NCI-H146 treated with DMSO at 0.1 percent for 48 hours (cell line): ENCODE results near the gene DYSF.

Experiments used
- DNase-seq: peaks from one replicate; lab custom pipeline; 2025; ENCODE audit not compliant: unreplicated experiment; lab: John Stamatoyannopoulos, UW

Gene DYSF

DNA sequence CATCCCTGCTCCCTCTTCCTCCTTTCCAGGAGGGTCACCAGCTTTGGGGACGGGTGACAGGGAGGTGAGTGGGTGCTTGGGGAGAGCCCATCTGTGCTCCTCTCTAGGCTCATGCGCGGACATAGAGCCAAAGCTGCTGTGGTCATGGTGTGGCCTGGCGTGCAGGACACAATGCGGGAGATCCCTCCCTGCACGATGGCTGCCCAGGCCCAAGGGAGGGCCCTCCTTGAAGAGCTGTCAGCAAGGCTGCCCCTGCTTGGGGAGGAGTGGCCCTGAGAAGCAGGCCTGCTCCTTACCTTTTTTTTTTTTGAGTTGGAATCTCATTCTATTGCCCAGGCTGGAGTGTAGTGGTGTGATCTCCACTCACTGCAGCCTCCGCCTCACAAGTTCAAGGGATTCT, 111.4 kb downstream of the DYSF start:
- DNase-seq: no peak

GRCh38 chr2:71566372-71566771, 113.0 kb downstream of the DYSF start:
- DNase-seq: no peak

DNA sequence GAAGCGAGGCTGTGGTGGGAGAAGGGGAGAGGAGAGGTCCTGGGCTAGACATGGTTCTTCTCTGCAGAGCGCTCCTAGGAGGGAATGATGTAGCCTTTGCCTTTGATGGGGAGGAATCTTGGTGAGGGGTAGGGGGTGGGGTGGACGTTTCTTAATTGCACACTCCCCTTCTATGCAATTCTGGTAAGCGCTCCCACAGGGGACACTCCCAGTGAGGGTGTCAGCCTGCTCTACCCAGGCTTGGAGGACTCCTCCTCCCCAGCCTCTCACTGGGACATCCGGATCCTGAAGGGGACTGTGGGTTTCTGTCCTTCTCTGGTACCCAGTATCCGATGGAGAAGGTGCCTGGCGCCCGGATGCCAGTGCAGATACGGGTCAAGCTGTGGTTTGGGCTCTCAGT, 114.3 kb downstream of the DYSF start:
- DNase-seq: no peak

DNA sequence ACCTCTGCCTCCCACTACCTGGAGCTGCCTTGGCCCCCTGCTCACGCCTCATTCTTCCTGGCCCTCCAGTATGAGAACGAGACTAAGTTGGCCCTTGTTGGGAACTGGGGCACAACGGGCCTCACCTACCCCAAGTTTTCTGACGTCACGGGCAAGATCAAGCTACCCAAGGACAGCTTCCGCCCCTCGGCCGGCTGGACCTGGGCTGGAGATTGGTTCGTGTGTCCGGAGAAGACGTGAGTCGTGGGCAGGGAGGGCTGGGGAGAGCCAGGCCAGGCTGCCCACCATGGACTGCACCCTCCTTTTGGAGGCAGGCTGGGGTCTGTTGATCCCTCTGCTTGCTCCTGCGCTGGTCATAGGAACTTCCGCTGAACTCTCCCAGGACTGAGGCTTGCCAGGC, 114.7 kb downstream of the DYSF start:
- DNase-seq: no peak

GRCh38 chr2:71570511-71570910, 117.2 kb downstream of the DYSF start:
- no peak for DNase-seq

DNA sequence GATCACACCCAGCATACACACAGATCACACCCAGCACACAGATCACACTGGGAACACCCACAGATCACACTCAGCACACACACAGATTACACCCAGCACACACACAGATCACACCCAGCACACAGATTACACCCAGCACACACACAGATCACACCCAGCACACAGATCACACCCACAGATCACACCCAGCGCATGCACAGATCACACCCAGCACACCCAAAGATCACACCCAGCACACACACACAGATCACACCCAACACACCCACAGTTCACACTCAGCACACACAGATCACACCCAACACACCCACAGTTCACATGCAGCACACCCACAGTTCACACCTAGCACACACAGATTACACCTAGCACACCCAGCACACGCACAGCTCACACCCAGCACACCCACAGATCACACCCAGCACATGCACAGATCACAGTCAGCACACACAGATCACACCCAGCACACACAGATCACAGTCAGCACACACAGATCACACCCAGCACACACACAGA, 117.6 kb downstream of the DYSF start:
- DNase-seq: no peak

DNA sequence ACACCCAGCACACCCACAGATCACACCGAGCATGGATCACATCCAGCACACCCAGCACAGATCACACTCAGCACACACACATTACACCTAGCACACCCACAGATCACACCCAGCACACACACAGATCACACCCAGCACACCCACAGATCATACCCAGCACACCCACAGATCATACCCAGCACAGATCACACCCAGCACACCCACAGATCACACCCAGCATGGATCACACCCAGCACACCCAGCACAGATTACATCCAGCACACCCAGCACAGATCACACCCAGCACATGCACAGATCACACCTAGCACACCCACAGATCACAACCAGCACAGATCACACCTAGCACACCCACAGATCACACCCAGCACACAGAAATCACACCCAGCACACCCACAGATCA, 118.6 kb downstream of the DYSF start:
- no peak for DNase-seq

- DNase-seq: no peak
These were observed 122.6 kb downstream of the DYSF start for GRCh38 chr2:71575966-71576365.

DNA sequence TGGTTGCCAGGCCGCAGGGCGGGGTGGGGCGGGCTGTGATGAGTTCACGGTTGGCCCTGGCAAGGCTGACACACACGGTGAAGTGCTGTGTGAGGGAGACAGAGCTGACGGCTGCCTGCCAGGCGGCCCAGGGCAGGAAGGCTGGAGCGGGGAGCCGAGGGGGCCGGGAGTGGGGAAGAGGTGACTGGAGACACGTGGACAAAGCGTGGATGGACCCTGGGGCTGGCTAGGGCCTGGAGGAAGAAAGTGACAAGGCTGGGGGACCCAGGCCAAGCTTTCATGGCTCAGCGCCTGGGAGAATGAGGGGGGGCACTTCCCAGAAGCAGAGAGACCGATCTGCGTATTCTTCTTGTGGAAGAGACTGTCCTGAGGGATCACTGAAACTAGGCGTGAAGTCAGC, 123.2 kb downstream of the DYSF start:
- DNase-seq: no peak

DNA sequence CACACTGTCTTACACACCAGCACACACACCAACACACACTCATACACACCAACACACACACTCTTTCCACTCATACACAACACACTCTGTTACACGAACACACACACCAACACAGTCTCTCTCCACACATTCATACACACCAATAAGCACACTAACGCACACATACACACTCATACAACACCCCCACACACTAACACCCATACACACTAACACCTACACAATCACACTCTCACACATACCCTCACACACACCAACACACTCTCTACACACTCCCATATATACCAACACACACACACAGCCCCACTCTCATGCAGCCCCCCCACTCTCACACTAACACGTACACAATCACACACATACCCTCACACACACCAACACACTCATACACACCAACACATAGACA, 123.8 kb downstream of the DYSF start:
- no peak for DNase-seq

GRCh38 chr2:71578767-71579342, 125.5 kb downstream of the DYSF start:
- DNase-seq: no peak

GRCh38 chr2:71581026-71581425, 127.7 kb downstream of the DYSF start:
- DNase-seq: no peak

DNA sequence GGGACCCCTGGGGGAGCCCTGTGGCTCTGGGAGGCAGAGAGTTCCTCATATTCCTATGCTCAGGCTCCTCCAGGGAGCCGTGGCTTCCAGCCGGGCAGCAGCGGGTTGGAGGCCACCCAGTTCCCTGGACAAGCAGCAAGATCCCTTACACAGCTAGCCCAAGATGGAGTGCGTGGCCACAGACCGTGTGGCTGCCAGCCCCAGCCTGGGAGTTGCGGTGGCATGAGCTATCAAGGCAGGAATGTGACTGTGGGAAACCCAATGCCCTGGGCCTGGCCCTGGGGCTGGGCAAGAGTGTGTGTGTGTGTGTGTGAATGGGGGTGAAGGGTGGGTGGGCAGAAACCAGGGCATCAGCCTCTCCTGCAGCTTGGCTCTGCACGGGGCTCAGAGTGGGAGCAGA, 130.5 kb downstream of the DYSF start:
- DNase-seq: no peak

- no peak for DNase-seq
These were observed 133.1 kb downstream of the DYSF start for GRCh38 chr2:71586471-71586870.

DNA sequence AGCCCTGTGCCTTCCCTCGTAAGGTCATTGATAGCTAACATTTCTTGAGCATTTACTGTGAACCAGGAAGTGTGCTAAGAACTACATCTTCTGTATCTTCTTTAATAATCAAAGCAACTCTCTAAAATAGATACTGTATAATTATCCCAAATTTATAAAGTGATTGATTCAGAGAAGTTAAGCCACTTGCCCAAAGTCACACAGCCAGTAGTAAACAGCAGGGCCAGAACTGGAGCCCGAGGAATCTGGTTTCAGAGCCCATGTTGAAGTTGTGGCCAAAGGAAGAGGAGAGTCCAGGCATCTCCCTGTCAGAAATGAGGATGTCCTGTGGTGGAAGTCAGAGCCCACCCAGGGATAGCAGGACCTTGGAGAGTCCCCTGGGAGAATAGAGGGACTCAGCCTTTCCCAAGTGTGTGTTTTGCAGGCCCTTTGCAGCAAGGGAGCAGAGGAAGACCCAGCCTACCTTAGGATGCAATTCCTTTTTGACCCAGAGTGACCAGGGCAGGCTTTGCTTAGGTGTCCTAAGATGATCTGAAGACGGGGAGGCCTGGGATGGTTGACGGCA, 134.2 kb downstream of the DYSF start:
- no peak for DNase-seq

GRCh38 chr2:71588497-71589170, 135.3 kb downstream of the DYSF start:
- DNase-seq: no peak

GRCh38 chr2:71589763-71590162, 136.4 kb downstream of the DYSF start:
- DNase-seq: no peak

DNA sequence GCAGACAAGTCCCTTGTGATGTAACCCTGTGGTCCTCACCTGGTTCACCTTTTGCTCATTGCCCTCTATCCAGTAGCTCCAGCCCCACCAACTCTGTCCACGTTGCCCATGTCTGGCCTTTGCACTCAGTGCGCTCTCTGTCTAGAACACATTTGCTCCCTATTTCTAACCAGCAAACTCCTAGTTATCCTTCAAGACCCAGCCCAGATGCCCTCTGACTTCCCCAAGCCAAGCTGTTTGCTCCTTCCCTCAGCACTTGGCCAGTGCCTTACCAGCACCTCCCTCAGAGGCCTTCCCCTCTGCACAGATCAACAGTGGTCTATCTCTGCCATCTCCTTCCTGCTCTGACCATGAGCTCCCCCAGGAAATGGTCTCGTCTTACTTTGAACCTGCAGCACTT, 137.7 kb downstream of the DYSF start:
- DNase-seq: no peak

DNA sequence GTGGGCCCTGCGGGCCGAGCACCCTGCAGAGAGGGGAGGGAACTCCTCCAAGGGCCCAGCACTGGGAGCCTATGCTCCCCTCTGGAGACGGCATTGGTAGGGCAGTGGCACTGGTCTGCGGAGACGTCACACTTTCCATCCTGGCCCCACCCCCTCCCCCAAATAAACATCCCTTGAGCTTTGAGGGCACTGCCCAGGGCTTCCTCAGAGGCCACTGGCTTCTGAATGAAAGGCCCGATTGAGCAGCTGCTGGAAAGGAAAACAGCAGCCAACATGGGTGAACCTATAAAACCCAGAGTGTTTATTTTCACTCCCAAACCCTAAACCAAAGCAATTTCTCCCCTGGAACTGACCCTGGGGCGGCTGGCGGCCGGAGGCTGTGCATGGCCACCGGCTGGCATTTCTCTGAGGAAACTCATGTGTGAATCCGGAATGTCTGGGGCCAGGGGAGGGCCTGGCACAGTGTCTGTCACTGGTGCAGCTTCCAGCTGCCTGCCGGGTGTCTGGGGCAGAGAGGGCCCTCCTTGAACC, 138.9 kb downstream of the DYSF start:
- DNase-seq: no peak

GRCh38 chr2:71595569-71595968, 142.2 kb downstream of the DYSF start:
- no peak for DNase-seq

GRCh38 chr2:71596011-71596410, 142.7 kb downstream of the DYSF start:
- DNase-seq: no peak

GRCh38 chr2:71597756-71598155, 144.4 kb downstream of the DYSF start:
- DNase-seq: no peak
